HepG2 (cell line): ENCODE data around the gene FIS1. TPM values are rescaled to one million over a fixed set of nuclear protein-coding genes. Genes with fewer than 3 reads are reported as not detected.
A peak's percentile ranks its signal among the peaks of the same experiment; 100 is the strongest.
"Not testable (repeated sequence)": the region's sequence is repeated elsewhere in the genome, so short reads cannot be mapped to it uniquely, and the experiment has no call there.

ENCODE experiments used
- ATAC-seq: fragments of 200-7000 bp; cut with Tn5 transposase; 3 replicates; pipeline ENCODE4 v1.9.1; 2020; ENCODE audit warnings: mild to moderate bottlenecking, moderate library complexity
- BruUV-seq: library from RNA; stranded (reverse); fragments of 400-500 nt; replicated peaks from 2 replicates; lab custom pipeline; 2021; lab: Mats Ljungman, UMichigan
- CTCF ChIA-PET: fragments of 300-600 bp; formaldehyde crosslinking; extraction: SDS; loops from one replicate; lab custom pipeline; 2021; ENCODE audit warnings: low total read pairs, inconsistent platforms, low intra/inter-chr PET ratio; lab: Yijun Ruan, JAX
- POLR2A ChIA-PET: fragments of 350-600 bp; sonication (Branson Sonifier 250); formaldehyde crosslinking; loops from one replicate; lab custom pipeline; 2020; ENCODE audit warnings: antibody characterized with exemption, inconsistent platforms; lab: Yijun Ruan, JAX
- DNase-seq: peaks from one replicate; pipeline ENCODE4 v3.0.0-alpha.2; 2015; ENCODE audit warnings: low spot score
- FAIRE-seq: peaks from 3 replicates; lab custom pipeline; 2011; peaks lifted over from hg19 to GRCh38; lab: Jason Lieb, UNC
- H2AFZ ChIP-seq: one replicate; pipeline ENCODE4 v1.6.1; 2011; ENCODE audit warnings: low read length, inconsistent platforms
- H3K27ac ChIP-seq: fragments of 300-600 bp; 3 replicates; pipeline ENCODE4 v1.8.0; 2011; ENCODE audit warnings: mixed run types, mild to moderate bottlenecking, mixed read lengths, low read length, inconsistent platforms; ENCODE audit not compliant: insufficient read depth; ENCODE audit errors: extremely low read length
- H3K27me3 ChIP-seq, 2 experiments: fragments of 200-600 bp in 1 of 2; 2 replicates in 1 of 2; 3 replicates in 1 of 2; pipeline versions ENCODE4 v1.6.0 to v1.8.0; 2011; ENCODE audit warnings: low read length in 2 of 2, mild to moderate bottlenecking in 2 of 2, moderate library complexity in 2 of 2, inconsistent platforms in 1 of 2; ENCODE audit not compliant: insufficient read depth in 2 of 2, control insufficient read depth in 1 of 2
- H3K36me3 ChIP-seq, 2 experiments: fragments of 200-600 bp in 1 of 2; replicated peaks in 1 of 2; 2 replicates in 1 of 2; 3 replicates in 1 of 2; pipeline versions ENCODE4 v1.5.1 to v1.8.0; 2011; ENCODE audit warnings: low read length in 2 of 2, inconsistent platforms in 1 of 2; ENCODE audit not compliant: insufficient read depth in 2 of 2, control insufficient read depth in 1 of 2
- H3K4me1 ChIP-seq: 2 replicates; pipeline ENCODE4 v1.5.1; 2012; ENCODE audit warnings: low read length, inconsistent platforms; ENCODE audit not compliant: insufficient read depth
- H3K4me2 ChIP-seq: 2 replicates; pipeline ENCODE4 v1.6.0; 2011; ENCODE audit warnings: low read depth, low read length, inconsistent platforms
- H3K4me3 ChIP-seq, 3 experiments: fragments of 200-600 bp in 1 of 3; sonication (generic), shearing (Covaris generic) in 1 of 3; replicated peaks in 1 of 3; 2 replicates each; pipeline ENCODE4 v1.5.1; 2011 to 2016; ENCODE audit warnings: low read length in 3 of 3, inconsistent platforms in 2 of 3, low read depth in 2 of 3, mild to moderate bottlenecking in 2 of 3, control low read depth in 1 of 3, mixed read lengths in 1 of 3; ENCODE audit not compliant: insufficient read depth in 1 of 3
- H3K79me2 ChIP-seq: one replicate; pipeline ENCODE4 v1.6.1; 2011; ENCODE audit warnings: low read length, inconsistent platforms; ENCODE audit not compliant: insufficient read depth
- H3K9ac ChIP-seq: 2 replicates; pipeline ENCODE4 v1.6.0; 2011; ENCODE audit warnings: mild to moderate bottlenecking, low read depth, low read length, inconsistent platforms; ENCODE audit not compliant: insufficient read depth
- H3K9me3 ChIP-seq: 2 replicates; pipeline ENCODE4 v1.5.1; 2012; ENCODE audit warnings: mild to moderate bottlenecking, low read length
- H4K20me1 ChIP-seq: 2 replicates; pipeline ENCODE4 v1.6.0; 2011; ENCODE audit warnings: inconsistent platforms, mild to moderate bottlenecking, low read length, moderate library complexity; ENCODE audit not compliant: insufficient read depth
- ELF3 ChIP-seq: IDR thresholded peaks from 2 replicates; pipeline ENCODE4 v1.6.1; 2016; ENCODE audit warnings: missing genetic modification reagents, missing compliant biosample characterization
- HNRNPUL1 ChIP-seq: fragments of 200-400 bp; formaldehyde crosslinking; IDR thresholded peaks from 2 replicates; pipeline ENCODE4 v1.6.1; 2017; ENCODE audit warnings: low read depth, mild to moderate bottlenecking, low read length, moderate library complexity
- IKZF4 ChIP-seq: sonication (generic); formaldehyde crosslinking; IDR thresholded peaks from 2 replicates; pipeline ENCODE4 v1.5.1; 2020; ENCODE audit warnings: borderline replicate concordance, mild to moderate bottlenecking, low read depth, missing genetic modification reagents; ENCODE audit errors: not compliant biosample characterization
- JDP2 ChIP-seq: sonication (generic); formaldehyde crosslinking; IDR thresholded peaks from 2 replicates; pipeline ENCODE4 v1.8.1; 2022; ENCODE audit warnings: missing genetic modification reagents, borderline replicate concordance
- NCOA2 ChIP-seq: sonication (generic); formaldehyde crosslinking; IDR thresholded peaks from 2 replicates; pipeline ENCODE4 v1.8.0; 2022; ENCODE audit warnings: inconsistent platforms
- SPEN ChIP-seq: sonication (generic); formaldehyde crosslinking; IDR thresholded peaks from 2 replicates; pipeline ENCODE4 v1.5.1; 2020; ENCODE audit warnings: low read depth, mild to moderate bottlenecking, missing genetic modification reagents
- SRSF9 ChIP-seq: fragments of 200-400 bp; formaldehyde crosslinking; IDR thresholded peaks from 2 replicates; pipeline ENCODE4 v1.6.1; 2018; ENCODE audit warnings: borderline replicate concordance, mild to moderate bottlenecking, low read depth, low read length; ENCODE audit not compliant: insufficient read depth, poor library complexity, severe bottlenecking
- STAT5B ChIP-seq: sonication (generic); formaldehyde crosslinking; IDR thresholded peaks from 2 replicates; pipeline ENCODE4 v1.4.0; 2020; ENCODE audit warnings: missing genetic modification reagents
- ZBTB42 ChIP-seq: sonication (generic); formaldehyde crosslinking; IDR thresholded peaks from 2 replicates; pipeline ENCODE4 v1.5.0; 2020; ENCODE audit warnings: mild to moderate bottlenecking, missing genetic modification reagents
- ZNF775 ChIP-seq: sonication (generic); formaldehyde crosslinking; IDR thresholded peaks from 2 replicates; pipeline ENCODE4 v1.4.0; 2020; ENCODE audit warnings: missing genetic modification reagents, mild to moderate bottlenecking, moderate library complexity, borderline replicate concordance
- WGBS: methylation state at CpG from one replicate; pipeline ENCODE4 v1.1.6; 2017; ENCODE audit warnings: low lambda C conversion rate; 5-methylcytosine and 5-hydroxymethylcytosine counted together
- in situ Hi-C: cut with HindIII; loops from 2 replicates; pipeline ENCODE4 v1.10.0; 2017; ENCODE audit warnings: low pct_unique_long_range_greater_than_20kb; ENCODE audit not compliant: extremely low pct_ligation_motif_present
- intact Hi-C: fragments of 100-400 bp; cut with micrococcal nuclease; formaldehyde crosslinking; loops from one replicate; pipeline ENCODE4 v1.10.0; 2022; ENCODE audit not compliant: unreplicated experiment
- polyA plus RNA-seq, 8 experiments: library from polyadenylated mRNA; depleted of rRNA in 3 of 8; stranded (reverse) in 7 of 8; unstranded in 1 of 8; fragments of >200 nt; fragmentation: Illumina TruSeq in 4 of 8; extraction: Trizol in 4 of 8; gene quantifications; 2 replicates each; pipeline versions ENCODE4 v1.2.1 to v1.2.3, GENCODE V29; 2011 to 2016; ENCODE audit warnings: low read depth in 4 of 8, missing spikeins in 1 of 8, mixed read lengths in 1 of 8; ENCODE audit not compliant: insufficient read depth in 1 of 8
- total RNA-seq, 5 experiments: library from RNA; depleted of rRNA; stranded (reverse); fragments of >200 nt; fragmentation: Illumina TruSeq; extraction: Trizol; gene quantifications; 2 replicates each; pipeline ENCODE4 v1.2.3, GENCODE V29; 2016; ENCODE audit warnings: low read depth in 1 of 5
- TF ChIP-seq, protein P1 (sequence below): sonication (generic); formaldehyde crosslinking; IDR thresholded peaks from 2 replicates; pipeline ENCODE4 v1.4.0; 2020; ENCODE audit warnings: mild to moderate bottlenecking, missing genetic modification reagents

Gene FIS1
- total and polyA plus RNA-seq, 2 of the 13 experiments (the other 11 are each of a cell fraction or from before 2014, with no cell fraction given), result 97.5 to 101 TPM

DNA sequence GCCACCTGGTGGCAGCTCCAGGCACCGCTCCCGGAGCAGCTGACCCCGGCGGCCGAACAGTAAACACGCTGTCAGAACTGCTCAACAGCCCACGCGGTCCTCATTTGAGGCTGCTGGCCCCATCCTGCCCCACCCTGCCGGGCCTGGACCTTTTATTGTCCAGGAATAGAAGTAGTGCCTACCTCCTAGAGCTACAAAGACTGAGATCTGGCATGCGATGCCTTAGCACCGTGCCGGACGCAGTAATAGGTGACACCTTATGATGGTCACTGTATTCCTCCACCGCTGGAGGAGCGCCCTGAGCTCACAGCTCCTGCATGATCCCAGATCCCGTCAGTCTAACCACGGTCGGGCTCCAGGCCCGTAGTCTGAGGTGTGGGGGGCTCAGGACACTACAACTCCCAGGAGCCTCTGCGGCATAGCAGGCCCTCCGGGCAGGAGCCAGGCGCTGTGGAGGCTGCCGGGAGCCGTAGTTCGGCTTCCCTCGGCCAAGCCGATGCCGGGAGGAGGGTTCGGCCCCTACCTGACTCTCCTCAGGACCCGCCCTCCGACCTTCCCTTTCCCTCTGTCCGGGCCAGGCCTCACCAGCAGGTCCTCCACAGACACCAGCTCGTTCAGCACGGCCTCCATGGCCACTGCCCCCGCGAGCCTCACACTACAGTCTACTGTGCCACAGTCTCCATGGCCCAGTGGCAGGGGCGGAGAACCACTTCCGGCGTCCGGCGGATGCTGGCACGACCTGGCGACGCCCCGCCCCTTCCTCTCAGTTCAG, at the start of gene FIS1 (continued):
- peak; percentile 44; the same call in 1 of the 2 replicates for TF ChIP-seq ELF3
- TF ChIP-seq SPEN, result no peak; the same call in none of the 2 replicates

DNA sequence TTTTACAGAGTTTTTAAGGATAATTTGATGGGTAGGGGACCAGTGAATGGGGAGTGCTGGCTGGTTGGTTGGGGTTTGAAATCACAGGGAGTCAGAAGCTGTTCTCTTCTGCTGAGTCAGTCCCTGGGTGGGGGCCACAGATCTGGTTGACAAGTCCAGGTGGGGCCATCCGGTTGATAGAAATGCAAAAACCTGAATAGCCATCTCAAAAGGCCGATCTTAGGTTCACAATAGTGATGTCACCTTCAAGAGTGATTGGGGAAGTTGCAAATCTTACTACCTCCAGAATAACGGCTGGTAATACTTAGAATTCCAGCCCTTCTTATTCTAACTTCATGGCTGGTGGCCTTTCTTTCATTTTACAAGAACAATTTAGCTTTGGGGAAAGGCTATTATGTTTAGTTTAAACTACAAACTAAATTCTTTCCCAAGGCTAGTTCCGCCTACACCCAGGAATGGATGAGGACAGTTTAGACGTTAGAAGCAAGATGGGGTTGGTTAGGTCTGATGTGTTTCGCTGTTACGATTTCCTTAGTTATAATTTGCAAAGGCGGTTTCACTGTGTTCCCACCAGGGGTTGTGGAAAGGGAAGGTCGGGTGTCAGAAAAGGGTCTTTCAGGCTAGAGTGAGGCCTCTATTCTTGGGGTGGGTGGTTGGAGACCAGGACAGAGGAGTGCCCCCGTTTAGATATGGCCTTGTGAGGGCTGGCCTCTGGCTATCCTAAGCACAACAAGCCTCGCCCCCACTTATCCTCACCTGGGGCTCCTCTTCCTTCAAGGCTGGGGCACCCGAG, 49.4 kb upstream of the FIS1 start:
- no TSS peak for BruUV-seq
- in situ Hi-C loops (loop anchor here (5.0 to 25.0 kb wide), 2 partner anchors 152 to 407 kb away; partner anchors contain the start of genes ACHE, SRRT and UFSP1), intact Hi-C loops (no loop called here)
- H3K27ac ChIP-seq, result no peak overlapping the region
- H3K9me3 ChIP-seq, result no peaks in the 10 kb centered on the region
- DNase-seq, result no peak
- H3K79me2 ChIP-seq, result no peaks in the 10 kb centered on the region
- TF ChIP-seq ZBTB42 (CRISPR knock-in tag) (no peak), IKZF4 (CRISPR knock-in tag) (no peak), ZNF775 (CRISPR knock-in tag) (no peak), SRSF9 (no peak), NCOA2 (no peak), STAT5B (CRISPR knock-in tag) (no peak), JDP2 (CRISPR knock-in tag) (no peak), HNRNPUL1 (no peak)
- TF ChIP-seq, protein P1, sequence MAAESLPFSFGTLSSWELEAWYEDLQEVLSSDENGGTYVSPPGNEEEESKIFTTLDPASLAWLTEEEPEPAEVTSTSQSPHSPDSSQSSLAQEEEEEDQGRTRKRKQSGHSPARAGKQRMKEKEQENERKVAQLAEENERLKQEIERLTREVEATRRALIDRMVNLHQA (CRISPR knock-in tag), result no peak
- no peak overlapping the region for H2AFZ ChIP-seq
- FAIRE-seq, result no peak
- no peaks in the 10 kb centered on the region for H3K36me3 ChIP-seq
- 43% methylated on average over 9 of the region's 12 CpGs for WGBS
- H3K9ac ChIP-seq, result no peak overlapping the region
- H3K4me1 ChIP-seq, result peaks cover 15% of the 10 kb centered on the region
- no peaks in the 10 kb centered on the region for H4K20me1 ChIP-seq
- H3K4me2 ChIP-seq, result no peak overlapping the region
- ATAC-seq, result no peak
- H3K27me3 ChIP-seq, result peaks cover 0 to 46% of the 10 kb centered on the region in 2 experiments; a peak in 2 of 5 replicates
- H3K4me3 ChIP-seq, result no peak overlapping the region
- POLR2A ChIA-PET, result no interaction called here
- CTCF ChIA-PET, result no interaction called here

DNA sequence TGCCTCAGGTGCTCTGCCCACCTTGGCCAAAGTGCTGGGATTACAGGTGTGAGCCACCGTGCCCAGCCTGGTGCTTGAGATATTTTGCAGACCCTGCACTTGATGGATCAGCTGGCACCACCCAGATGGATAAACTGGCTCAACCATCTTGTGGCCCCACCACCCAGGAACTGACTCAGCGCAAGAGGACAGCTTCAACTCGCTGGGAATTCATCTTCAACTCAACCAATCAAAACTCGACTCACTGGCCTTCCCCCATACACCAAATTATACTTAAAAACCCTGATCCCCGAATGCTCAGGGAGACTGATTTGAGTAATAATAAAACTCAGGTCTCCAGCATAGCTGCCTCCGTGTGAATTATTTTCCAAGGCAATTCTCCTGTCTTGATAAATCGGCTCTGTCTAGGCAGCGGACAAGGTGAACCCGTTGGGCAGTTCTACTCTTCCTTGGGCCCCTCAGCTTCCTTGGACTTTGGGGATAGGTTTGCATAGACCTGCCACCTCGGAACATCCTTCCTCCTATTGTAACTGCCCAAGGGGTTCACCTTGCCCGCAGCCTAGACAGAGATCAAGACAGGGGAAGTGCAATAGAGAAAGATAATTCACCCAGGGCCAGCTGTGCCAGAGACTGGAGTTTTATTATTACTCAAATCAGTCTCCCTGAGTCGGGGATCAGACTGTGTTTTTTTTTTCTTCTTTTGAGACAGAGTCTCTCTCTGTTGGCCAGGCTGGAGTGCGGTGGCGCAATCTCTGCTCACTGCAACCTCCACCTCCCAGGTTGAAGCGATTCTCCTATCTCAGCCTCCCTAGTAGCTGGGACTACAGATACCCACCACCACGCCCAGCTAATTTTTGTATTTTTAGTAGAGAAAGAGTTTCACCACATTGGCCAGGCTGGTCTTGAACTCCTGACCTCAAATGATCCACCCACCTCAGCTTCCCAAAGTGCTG, 48.5 kb upstream of the FIS1 start:
- H3K9ac ChIP-seq, H4K20me1 ChIP-seq, DNase-seq, FAIRE-seq, H3K27ac ChIP-seq, intact Hi-C loops, POLR2A ChIA-PET, H3K4me3 ChIP-seq, H3K4me2 ChIP-seq, H3K36me3 ChIP-seq, H3K79me2 ChIP-seq, ATAC-seq, H3K9me3 ChIP-seq, BruUV-seq, H2AFZ ChIP-seq, CTCF ChIA-PET: not testable (repeated sequence)
- Histone ChIP-seq H3K27me3 (peaks cover 0 to 39% of the 10 kb centered on the region in 2 experiments; a peak in 2 of 5 replicates), H3K4me1 (peaks cover 17% of the 10 kb centered on the region)
- in situ Hi-C loops, result loop anchor here (5.0 to 25.0 kb wide), 2 partner anchors 151 to 406 kb away; partner anchors contain the start of genes ACHE, SRRT and UFSP1
- 44% methylated on average over 14 of the region's 16 CpGs for WGBS
